Limb (tissue), 2 donors: ENCODE results near the gene RFPL2.
A peak's percentile ranks its signal among the peaks of the same experiment; 100 is the strongest.

Experiments
- DNase-seq, 2 donors: peaks; one replicate each; pipeline ENCODE4 v3.0.0-alpha.2; 2016; ENCODE audit errors: extremely low spot score in 2 of 2

RFPL2 gene

DNA sequence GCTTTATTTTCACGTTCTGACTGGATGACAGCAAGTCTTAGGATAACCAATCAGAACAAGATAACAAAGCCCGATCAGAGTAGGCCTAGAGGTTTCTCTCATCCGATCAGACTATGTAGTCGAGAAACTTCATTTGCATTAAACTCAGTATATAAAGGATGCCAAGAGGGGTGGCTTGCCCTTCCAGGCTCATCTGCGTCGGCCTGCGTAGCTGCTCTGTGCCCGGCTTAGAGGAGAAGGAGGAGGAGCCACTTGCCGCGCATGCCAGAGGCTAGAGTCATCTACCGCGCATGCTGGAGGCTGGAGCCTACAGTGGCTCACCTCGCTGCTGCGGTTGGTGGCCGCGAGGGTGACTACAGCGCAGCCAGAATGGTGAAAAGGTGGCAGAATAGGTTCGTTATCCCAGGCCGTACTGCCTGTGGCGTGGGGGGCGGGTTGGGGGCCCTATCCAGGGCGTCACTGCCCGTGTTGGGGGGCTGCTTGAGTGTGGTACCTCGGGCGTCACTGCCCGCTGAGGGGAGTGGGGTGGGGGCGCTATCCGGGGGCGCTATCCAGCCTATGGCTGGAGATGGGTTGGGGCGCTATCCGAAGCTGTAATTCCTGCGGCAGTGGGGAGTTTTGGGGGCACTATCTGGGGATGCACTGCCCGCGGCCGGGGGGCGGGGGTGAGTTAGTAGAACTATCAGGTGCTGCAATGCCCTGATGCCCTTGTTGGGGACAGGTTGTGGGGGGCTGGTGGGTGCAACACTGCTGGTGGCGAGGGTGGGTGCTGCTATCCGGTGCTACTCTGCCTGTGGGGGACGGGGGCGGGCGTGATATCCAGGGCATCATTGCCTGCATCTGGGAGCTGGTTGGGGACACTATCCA lies at the start of gene RFPL2:
Gene RFPL2 (minus strand): TSS at position 218 of the 867 bp plus-strand sequence. CDS start 2,622 bp downstream, outside the sequence.
- DNase-seq, result no peak

DNA sequence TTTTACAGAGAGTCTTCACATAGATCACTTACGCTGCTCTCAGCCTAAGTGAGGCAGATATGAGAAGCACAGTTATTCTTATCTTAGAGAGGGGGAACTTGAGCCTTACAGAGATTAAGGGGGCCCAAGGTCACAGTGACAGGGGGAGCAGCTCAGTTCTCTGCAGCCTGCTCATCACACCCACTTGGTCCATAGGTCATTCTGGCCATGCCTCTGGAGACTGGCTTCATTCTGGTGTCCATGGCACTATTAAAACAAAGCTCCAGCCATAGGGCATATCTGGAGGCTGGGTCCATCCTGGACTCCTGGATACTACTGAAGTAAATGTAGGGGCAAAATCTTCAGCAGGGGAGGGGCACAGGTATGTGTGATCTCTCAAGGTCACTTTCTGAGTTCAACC lies 44.4 kb upstream of the RFPL2 start:
- DNase-seq, result no peak

GRCh38 chr22:32248276-32248675 lies 43.4 kb upstream of the RFPL2 start:
- DNase-seq, result no peak

GRCh38 chr22:32246166-32246565 lies 41.3 kb upstream of the RFPL2 start:
- no peak for DNase-seq

DNA sequence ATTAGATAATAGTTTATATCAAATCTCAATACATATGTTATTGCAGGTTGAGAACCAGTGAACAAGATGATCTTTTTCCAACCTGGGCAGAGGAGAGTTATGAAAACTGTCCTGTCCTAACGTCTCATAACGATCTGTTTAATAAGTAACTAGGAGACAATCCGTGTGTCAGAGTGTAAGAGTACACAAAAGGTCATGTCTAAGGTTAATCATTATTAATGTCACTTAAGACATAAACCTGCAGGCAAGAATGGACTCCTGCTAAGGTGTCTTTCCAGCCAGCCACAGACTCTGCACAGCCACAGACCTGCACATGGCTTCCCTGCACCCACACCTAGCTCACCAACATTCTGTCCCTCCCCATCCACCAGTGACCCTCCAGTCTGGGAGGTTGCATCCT lies 40.2 kb upstream of the RFPL2 start:
- no peak for DNase-seq

DNA sequence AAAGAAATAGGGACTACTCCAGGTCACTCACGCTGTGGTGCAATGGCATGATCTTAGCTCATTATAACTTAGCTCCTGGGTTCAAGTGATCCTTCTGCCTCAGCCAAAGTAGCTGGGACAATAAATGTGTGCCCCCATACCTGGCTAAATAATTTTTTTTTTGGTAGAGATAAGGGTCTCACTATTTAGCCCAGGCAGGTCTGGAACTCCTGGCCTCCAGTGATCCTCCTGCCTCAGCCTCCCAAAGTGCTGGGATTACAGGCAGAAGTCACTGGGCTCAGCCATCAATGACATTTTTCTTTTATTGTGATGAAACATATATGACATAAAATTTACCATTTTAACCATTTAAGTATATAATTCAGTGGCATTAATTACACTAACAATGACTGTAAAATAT lies 39.7 kb upstream of the RFPL2 start:
- DNase-seq, result no peak

GRCh38 chr22:32240461-32240860 lies 35.6 kb upstream of the RFPL2 start:
- no peak for DNase-seq

DNA sequence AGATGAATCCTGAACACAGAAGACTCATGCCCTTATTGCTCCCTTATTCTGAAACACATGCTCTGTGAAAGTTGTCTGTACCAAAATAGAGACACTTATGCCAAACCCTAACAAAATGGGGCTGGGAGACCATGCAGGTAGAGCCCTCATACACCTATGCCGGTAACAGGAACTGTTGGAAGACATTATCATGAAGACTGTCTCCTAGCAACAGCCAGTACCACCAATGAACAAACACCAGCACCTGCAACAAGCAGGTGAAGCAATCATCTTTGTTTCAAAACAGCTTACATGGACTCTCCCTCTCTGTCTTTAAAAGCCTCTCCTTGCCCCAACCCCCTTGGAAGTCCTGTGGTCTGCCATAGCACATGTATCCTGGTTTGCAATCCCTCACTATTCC lies 33.0 kb upstream of the RFPL2 start:
- no peak for DNase-seq

- no peak for DNase-seq
Observed at GRCh38 chr22:32236970-32237369, 32.1 kb upstream of the RFPL2 start.

- DNase-seq, result no peak
Observed at GRCh38 chr22:32233091-32233490, 28.2 kb upstream of the RFPL2 start.

- DNase-seq, result no peak
Observed at GRCh38 chr22:32232191-32232830, 27.4 kb upstream of the RFPL2 start.

DNA sequence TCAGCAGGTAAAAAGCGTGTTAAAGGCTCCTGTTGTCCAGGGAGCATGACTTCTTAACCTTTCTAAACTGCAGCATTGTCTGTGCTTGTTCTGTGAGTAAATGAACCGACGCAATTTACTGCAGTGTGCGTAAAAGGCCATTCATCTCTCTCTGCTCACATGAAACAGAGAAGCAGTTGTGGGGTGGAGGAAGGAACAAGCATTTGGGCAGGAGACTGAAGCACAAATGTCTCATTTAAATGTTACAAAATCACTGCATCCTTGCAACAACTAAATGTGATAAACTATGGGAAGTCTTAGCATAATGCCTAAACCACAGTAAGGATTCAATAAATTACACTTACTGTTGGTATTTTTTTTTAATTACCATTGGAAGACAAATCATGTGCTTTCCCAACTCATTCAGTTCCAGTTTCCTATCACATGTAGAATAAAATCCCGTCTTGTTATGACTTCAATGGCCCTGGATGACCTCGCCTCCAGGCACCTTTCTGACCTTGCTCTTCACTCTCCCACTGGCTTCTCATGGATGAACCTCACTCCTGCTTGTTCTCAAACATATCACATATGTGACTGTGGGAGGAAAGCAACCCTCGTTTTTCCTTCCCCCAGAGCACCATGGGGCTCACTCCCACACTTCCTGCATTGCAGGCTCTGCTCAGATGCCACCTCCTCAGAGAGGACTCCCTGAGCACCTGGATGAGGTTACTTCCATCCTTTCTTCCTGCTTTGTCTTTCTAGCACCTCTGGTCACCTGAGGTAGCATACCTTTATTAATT lies 21.6 kb upstream of the RFPL2 start:
- DNase-seq, result no peak

DNA sequence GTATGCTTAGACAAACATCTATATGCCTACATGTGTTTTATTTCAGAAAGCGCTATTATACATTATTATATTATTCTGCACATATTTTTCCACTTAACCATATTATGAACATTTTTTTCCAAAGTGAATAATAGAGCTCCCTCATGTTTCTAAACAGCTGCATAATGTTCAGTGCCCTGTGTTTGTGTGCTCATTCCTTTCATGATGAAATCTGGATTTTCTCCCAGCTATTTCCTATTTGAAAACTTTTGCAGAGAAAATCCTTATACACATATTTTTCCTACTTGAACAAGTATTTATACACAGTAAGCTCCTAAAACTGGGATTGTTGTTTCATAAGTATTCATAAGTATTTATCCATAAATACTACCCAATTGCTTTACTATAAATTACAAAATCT lies 18.1 kb upstream of the RFPL2 start:
- DNase-seq, result peak in 1 of 2 donors; percentile 23

- no peak for DNase-seq
Observed at GRCh38 chr22:32219026-32219425, 14.2 kb upstream of the RFPL2 start.

GRCh38 chr22:32218470-32218869 lies 13.6 kb upstream of the RFPL2 start:
- DNase-seq, result no peak

DNA sequence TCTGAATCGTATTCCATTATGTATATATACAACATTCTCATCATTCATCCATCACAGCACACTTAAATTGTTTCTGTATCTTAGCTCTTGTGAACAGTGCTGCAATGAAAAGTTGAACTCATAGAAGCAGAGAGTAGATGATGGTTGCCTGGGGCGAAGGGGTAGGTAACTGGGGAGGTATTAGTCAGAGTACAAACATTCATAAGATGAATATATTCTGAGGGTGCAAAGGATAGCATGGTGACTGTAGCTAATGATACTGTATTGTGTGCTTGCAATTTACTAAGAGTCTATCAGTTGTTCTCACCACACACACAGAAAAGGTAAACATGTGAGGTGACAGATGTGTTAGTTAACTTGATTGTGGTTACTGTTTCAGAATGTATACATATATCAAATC lies 12.6 kb upstream of the RFPL2 start:
- no peak for DNase-seq

GRCh38 chr22:32216911-32217310 lies 12.0 kb upstream of the RFPL2 start:
- no peak for DNase-seq

GRCh38 chr22:32211011-32211410 lies 6.1 kb upstream of the RFPL2 start:
- DNase-seq, result no peak

DNA sequence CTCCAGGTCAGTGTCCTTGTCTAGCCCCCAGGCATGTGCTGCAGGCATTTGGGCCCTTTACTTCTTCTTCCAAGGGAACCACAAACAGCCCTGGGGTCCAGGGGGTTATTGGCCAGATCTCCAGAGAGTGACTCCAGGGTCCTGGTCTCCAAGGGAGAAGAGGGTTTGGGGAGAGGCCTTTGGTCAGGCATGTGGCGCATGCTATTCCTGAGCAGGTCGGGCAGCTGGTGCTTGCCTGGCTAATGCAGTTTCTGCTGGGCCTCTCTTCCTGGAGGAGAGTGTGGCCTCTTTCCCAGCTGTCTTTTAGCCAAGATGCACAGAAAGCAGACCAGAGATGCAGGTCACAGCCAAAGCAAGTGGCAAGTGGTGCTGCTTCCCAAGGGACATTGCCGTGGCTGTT lies 3.8 kb upstream of the RFPL2 start:
- no peak for DNase-seq

DNA sequence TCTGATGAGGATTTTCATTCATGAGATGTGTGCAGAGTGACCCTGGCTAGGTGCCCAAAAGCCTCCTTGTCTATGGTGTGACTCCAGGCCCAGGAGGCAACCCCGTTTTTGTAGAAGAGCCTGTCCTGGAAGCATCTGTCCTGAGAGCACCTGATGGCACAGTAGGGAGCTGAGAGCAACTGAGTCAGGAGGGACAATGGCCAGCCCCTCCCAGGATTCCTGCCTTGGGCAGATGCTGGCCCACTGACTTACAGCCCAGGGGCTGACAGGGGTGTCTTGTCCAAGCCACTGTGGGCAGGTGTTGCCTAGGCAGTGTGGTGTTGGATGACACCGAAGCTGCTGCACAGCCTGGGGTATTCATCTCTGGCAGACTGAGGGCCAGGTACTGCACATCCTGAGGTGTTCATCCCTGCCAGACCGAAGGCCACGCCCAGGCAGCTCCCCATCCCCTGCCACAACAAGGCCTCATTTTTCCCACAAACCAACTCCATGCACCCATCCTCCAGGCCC lies 3.2 kb upstream of the RFPL2 start:
- no peak for DNase-seq

DNA sequence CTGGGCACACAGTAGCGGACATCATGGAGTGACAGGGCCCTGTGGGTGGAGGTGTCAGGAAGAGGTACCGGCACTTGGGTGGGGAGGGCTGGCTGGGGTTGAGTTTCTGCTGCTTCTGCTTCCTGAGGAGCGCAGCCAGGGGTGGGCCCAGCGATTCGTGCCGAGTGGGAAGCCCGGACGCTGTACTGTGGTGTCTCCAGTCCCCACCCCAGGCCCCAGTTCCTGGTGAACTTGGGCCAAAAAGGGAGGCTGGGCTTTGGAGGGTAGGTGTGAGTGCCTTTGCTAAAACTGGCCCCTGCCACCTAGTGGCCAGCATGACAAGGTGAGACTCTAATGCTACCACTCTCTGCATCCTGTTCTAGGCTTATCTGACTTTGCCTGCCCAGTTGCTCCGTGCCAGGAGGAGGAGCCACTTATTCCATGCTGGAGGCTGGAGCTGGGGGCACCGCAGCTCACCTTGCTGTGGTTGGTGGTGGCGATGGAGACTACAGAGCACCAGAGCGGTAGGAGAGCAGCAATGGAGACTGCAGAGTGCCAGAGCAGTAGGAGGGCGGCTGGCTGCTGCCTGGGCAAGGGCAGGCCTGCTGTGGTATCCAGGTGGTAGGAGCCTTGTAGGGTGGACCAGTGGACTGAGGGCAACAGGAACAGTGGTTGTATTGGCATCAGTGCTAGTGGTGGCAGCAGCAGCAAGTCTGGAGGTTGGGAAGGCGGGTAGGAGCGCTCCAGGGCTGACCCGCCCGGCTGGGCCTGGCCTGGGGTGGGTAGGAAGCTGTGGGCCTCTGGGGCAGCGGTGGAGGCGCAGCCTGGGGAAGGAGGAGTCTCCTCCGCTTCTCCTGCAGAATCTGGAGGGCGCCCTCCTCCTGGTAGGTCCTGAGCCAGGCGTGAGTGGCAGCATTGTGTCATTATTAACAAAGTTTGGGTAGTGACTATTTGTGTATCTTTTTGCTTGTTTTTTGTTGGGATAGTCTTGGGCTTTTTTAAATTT lies 2.2 kb upstream of the RFPL2 start:
- DNase-seq, result no peak
